ENCODE measurements around the gene MMP25.
A peak's percentile ranks its signal among the peaks of the same experiment; 100 is the strongest.

The MMP25 gene

DNA sequence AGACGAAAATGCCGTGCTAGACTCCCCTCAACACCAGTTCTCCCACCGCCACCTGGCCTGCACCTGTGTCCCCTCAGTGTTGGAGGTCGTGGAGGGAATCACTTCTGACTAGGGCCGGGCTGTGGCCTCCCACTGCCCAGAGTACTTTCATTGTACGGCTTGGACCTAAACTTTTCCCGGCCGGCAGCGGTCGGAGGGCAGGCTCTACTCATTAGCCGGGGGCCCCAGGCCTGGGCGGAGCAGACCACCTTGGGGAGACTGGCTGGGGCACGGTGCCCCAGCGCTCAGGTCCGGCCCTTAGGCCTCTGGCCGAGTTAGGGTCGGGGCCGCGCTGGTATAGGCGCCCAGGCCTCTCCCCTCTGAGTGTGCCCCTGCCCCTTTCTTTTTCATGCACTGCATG lies 29.0 kb upstream of the MMP25 start:
- no peak for DNase-seq (ENCODE audit: low read depth in 2 of 3, low spot score in 1 of 3)

DNA sequence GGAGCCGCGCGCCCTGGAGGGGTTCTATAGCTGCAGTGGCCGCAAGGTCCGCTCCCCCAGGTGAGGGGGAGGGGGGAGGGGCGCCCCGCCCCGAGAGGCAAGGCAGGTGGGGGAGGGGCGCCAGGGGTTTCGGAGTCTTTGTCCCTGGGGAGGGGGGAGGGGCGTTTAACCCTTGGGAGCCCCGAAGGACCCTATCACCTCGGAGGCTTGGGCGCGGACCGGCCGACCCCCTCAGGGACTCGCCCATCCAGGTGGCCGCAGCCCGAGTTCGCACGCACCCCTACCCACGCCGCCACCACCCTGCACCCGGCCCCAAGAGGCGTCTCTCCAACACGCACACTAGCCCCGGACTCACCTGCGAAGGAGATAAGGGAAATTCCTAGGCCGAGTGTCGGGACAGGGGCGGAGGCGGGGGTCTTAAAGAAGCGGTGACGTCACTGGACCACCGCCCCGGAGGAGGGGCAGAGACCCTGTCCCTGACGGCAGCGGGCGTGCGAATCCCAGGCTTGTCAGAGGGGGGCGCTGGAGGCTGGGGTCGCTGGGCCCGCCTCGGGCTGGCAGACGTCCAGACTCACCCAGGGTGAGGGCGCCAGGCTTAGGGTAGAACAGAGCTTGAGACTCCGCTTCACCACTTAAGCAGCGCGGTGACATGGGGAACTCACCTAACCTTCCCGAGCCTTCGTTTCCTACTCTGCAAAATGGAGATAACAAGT lies 28.4 kb upstream of the MMP25 start, which contains the start of gene CLDN6:
Gene CLDN6 (minus strand): TSS at position 390 of the 713 bp plus-strand sequence. CDS start 2,162 bp downstream, outside the sequence.
- DNase-seq (ENCODE audit: low read depth in 2 of 3, low spot score in 1 of 3) = no peak

DNA sequence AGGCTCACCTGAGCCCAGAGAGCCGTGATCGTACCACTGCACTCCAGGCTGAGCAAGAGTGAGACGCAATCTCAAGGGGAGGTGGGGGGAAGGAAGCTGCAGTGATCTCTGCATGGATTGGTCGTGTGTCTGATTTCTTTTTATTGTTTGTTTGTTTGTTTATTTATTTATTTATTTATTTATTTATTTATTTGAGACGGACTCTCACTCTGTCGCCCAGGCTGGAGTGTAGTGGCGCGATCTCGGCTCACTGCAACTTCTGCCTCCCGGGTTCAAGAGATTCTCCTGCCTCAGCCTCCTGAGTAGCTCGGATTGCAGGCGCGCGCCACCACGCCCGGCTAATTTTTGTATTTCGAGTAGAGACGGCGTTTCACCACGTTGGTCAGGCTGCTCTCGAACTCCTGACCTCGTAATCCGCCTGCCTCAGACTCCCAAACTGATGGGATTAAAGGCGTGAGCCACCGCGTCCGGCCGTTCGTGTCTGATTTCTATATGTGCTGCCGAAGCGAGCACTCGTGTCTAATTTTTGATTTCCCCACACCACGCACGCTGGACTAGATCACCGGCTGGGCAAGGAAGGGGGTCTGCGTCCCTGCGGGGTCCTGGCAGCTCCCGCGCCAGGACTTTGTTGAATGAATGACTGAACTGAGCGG lies 26.6 kb upstream of the MMP25 start:
- no peak for DNase-seq (ENCODE audit: low read depth in 2 of 3, low spot score in 1 of 3)

DNA sequence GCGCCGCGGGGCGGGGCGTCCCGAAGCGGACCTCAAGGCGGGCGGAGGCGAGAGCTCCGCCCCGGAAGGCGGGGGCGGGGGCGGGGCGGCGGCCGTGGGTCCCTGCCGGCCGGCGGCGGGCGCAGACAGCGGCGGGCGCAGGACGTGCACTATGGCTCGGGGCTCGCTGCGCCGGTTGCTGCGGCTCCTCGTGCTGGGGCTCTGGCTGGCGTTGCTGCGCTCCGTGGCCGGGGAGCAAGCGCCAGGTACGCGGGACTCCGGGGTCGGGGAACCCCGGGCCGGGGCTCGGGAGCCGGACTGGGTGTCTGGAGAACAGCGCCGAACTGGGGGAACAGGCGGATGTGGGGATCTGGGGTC lies 26.1 kb upstream of the MMP25 start, which contains the start of gene TNFRSF12A:
Gene TNFRSF12A (plus strand): TSS at position 122 of the 357 bp plus-strand sequence. CDS start 30 bp downstream, at position 152.
- peak in 2 of 3 donors; percentile 39 to 62 for DNase-seq (ENCODE audit: low read depth in 2 of 3, low spot score in 1 of 3)

DNA sequence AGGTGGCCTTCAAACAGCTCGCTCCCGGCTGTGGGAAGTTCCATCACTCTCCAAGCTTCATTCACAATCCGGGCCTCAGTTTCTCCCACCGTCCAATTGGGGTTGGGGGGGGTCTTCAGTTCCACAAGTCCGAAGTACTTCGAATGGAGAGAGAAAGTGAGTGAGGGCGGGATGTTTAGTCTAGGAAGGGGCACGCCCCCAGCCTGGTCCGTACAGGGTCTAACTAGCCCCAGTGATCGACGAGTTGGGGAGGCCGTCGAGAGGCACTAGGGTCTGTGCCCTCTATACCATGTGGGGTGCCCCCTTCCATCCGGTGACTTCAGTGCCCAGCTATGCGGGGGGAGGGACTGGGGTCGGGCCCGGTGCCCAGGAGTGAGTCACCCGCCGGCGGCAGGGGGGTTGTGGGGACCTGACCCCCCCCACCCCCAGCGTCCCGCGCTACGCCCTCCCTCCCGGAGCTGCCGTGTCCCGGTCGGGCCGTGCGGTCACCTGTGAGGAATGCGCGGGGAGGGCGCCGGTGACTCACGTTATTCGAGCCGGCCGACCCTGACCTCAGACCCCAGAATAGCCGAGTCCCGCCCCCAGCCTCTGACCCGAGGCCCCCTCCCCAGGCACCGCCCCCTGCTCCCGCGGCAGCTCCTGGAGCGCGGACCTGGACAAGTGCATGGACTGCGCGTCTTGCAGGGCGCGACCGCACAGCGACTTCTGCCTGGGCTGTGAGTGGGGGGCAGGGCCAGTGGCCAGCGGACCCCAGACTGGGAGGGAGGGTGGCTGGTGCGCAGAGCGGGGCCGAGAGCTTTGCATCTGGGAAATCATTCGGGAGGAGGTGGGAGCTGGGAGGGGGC lies 25.5 kb upstream of the MMP25 start:
- no peak for DNase-seq (ENCODE audit: low read depth in 2 of 3, low spot score in 1 of 3)

DNA sequence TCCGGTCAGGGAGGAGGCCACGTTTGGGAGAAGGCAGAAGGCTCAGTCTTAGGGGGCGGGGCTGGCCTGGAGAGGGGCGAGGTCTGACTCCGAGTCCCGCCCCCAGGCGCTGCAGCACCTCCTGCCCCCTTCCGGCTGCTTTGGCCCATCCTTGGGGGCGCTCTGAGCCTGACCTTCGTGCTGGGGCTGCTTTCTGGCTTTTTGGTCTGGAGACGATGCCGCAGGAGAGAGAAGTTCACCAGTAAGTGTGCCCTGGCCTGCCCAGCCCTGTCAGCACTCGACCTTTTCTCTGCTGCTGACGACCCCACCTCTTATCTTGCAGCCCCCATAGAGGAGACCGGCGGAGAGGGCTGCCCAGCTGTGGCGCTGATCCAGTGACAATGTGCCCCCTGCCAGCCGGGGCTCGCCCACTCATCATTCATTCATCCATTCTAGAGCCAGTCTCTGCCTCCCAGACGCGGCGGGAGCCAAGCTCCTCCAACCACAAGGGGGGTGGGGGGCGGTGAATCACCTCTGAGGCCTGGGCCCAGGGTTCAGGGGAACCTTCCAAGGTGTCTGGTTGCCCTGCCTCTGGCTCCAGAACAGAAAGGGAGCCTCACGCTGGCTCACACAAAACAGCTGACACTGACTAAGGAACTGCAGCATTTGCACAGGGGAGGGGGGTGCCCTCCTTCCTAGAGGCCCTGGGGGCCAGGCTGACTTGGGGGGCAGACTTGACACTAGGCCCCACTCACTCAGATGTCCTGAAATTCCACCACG lies 24.7 kb upstream of the MMP25 start:
- DNase-seq (ENCODE audit: low read depth in 2 of 3, low spot score in 1 of 3) = peak; percentile 78 to 86 (median 81)

DNA sequence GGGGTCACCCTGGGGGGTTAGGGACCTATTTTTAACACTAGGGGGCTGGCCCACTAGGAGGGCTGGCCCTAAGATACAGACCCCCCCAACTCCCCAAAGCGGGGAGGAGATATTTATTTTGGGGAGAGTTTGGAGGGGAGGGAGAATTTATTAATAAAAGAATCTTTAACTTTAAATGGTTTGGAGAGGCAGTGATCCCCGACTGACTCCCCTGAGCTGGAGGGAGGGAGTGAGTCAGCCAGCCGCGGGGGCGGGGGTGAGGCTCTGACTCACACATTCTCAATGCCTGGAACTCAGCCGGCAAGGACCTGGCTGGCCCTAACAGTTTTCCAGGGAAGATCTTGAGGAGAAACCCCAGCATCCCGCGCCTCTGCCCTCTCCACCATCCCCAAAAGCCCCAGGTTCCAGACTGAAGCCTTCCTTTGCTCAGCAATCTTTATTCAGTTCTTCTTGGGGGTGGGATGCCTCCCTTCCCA lies 24.1 kb upstream of the MMP25 start:
- peak; percentile 84 to 88 (median 87) for DNase-seq (ENCODE audit: low read depth in 2 of 3, low spot score in 1 of 3)

DNA sequence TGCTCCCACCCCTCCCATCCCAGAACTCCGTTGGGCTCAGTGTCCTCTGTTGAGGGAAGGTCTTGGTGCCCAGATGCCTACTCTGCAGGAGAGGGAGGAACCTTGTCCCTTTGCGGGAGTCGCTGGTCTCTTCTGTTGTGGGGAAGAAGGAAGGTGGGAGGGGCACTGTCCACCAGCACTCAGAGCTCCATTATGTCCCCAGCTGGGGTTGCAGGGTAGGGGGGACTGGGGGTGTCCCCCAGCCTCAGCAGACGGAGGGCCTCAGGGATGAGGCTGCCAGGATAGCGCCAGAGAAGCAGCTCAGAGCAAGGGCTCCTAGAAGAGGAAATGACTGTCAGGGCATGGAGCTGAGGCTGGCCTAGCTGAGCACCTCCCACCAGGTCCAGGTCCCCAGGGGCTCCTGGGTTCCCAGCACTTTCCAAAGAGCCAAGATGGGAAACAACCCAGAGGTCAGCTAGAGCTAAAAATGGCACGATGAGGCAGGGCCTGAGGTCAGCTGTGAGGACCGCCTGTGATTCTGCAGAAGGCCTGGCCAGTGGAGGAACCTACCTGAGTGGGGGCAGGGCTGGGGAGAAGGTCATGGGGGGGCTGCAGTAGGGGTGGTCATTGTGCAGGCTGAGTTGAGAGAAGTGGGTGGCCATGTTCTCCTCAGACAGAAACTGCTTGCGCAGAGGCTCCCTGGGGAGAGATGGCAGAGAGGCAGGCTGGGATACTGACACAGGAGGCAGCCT lies 23.5 kb upstream of the MMP25 start:
- DNase-seq (ENCODE audit: low read depth in 2 of 3, low spot score in 1 of 3) = no peak

DNA sequence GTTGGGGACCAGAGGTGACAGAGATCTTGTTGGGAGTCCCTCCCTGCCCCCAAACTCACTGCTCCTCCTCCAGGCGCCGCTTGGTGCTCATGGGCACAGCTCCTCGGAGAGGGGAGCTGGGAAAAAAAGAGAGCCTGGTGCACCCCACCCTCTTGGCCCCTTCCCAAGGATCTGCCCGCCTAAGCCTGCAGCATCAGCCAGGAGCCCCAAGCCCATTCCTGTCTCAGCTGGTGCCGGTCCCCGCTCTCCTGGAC lies 23.0 kb upstream of the MMP25 start:
- no peak for DNase-seq (ENCODE audit: low read depth in 2 of 3, low spot score in 1 of 3)

DNA sequence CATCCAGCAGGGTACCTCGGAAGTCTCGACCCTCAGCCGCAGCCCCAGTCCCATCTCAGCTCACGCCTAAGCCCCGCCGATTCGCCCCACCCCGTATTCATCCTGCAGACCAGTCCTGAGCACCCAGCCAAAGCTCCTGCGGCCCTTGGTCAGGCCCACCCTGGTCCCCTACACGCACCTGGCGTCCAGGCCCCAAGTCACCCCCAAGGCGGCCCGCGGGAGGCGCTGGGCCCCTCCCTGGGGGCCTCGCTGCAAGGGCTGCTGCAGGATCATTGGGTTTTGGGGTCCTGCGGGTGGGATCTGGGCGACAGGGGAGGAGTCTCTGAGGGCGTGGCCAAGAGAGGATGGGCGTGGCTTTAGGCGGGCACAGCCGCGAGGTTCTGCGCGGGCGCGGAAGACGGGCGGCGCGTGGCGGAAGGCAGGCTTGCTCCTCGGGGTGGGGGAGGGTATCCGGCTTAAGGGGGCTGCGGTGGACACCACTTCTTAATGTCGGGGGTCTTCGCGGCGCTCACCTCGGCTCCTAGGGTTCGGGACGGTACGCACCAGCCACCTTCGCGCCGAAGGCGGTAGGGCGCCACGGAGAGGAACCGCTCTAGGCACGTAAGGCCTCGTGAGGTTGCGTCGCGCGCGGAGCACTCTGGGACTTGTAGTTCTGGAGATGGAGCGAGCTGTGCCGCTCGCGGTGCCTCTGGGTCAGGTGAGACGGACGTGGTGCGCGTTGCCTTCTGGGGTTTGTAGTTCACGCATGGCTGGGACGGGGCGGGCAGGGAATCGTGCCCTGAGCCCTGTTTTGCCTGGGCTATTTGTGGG lies 22.5 kb upstream of the MMP25 start, which contains the start of the genes HCFC1R1 and THOC6:
Gene HCFC1R1 (minus strand): TSS at position 274 of the 810 bp plus-strand sequence. CDS start 1 bp downstream, at position 273.
Gene THOC6 (plus strand): TSS at position 367 of the 810 bp plus-strand sequence. CDS start 292 bp downstream, at position 659.
- peak; percentile 94 to 95 (median 94) for DNase-seq (ENCODE audit: low read depth in 2 of 3, low spot score in 1 of 3)

DNA sequence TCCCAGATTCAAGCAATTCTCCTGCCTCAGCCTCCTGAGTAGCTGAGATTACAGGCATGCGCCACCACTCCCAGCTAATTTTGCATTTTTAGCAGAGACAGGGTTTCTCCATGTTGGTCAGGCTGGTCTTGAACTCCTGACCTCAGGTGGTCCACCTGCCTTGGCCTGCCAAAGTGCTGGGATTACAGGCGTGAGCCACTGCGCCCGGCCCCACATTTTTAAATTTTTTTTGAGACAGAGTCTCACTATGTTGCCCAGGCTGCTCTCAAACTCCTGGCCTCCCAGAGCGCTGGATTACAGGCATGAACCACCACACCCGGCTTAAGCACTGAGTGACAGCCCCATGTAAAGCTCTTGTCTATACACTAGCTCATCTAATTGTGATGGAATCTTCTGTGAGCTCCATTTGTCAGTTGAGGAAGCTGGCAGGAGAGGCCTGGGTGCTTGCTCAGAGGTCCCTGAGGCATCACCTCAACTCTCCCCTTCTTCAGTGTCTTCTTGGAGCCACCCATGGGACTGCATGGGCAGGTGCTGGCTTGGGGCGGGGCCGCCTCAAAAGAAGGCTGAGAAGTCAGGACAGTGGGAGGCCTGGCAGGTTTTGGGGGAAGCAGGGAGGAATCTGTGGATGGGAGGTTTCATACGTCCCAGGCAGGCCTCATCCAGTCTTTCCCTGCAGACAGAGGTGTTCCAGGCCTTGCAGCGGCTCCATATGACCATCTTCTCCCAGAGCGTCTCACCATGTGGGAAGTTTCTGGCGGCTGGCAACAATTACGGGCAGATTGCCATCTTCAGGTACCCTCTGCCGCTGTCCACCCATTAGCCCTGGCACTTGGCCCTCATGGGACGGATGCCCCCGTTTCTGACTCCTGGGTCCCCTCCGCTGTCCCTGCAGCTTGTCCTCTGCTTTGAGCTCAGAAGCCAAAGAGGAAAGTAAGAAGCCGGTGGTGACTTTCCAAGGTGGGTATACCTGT lies 21.0 kb upstream of the MMP25 start:
- DNase-seq (ENCODE audit: low read depth in 2 of 3, low spot score in 1 of 3) = no peak

DNA sequence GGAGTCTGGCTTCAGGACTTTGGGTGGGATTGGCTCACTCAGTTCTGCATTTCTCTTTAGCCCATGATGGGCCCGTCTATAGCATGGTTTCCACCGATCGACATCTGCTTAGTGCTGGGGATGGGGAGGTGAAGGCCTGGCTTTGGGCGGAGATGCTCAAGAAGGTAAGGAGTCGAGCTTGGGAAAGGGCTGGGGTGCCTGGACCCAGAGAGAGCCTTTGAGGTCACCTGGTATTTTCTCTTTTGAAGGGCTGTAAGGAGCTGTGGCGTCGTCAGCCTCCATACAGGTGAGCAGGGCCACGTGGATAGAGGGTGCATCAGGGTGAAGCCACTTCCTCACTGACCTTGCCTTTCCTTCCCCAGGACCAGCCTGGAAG lies 20.4 kb upstream of the MMP25 start:
- no peak for DNase-seq (ENCODE audit: low read depth in 2 of 3, low spot score in 1 of 3)

DNA sequence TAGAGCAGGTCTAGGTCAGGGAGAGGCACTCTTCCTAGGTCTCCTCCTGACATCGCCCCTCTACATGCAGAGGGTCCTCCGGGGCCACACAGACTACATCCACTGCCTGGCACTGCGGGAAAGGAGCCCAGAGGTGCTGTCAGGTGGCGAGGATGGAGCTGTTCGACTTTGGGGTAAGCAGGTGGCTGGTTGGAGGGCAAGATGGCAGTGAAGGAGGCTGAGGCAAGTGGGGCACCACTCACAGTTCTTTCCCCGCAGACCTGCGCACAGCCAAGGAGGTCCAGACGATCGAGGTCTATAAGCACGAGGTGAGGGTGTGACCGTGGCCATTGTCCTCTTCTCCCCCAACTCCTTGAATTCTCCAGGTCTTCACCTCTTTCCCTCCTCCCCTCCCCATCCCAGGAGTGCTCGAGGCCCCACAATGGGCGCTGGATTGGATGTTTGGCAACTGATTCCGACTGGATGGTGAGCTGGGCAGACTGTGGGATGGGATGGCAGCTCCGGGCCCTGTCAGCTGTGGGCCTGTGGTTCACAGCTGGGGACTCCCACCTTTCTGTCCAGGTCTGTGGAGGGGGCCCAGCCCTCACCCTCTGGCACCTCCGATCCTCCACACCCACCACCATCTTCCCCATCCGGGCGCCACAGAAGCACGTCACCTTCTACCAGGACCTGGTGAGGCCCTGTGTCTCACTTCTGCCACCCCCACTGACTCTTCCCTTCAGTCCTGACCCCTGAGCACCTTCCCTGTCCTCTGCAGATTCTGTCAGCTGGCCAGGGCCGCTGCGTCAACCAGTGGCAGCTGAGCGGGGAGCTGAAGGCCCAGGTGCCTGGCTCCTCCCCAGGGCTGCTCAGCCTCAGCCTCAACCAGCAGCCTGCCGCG lies 19.5 kb upstream of the MMP25 start:
- no peak for DNase-seq (ENCODE audit: low read depth in 2 of 3, low spot score in 1 of 3)

DNA sequence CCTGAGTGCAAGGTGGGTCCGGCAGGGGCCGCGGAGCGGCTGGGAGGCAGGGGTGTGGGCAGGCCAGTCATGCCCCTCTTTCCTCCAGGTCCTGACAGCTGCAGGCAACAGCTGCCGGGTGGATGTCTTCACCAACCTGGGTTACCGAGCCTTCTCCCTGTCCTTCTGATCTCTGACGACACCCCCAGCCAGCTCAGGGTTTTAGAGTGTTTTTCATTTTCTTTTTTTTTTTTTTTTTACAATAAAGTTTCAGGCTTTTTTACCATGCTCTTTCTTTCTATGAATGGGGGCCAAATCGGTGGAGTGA lies 18.9 kb upstream of the MMP25 start:
- no peak for DNase-seq (ENCODE audit: low read depth in 2 of 3, low spot score in 1 of 3)

DNA sequence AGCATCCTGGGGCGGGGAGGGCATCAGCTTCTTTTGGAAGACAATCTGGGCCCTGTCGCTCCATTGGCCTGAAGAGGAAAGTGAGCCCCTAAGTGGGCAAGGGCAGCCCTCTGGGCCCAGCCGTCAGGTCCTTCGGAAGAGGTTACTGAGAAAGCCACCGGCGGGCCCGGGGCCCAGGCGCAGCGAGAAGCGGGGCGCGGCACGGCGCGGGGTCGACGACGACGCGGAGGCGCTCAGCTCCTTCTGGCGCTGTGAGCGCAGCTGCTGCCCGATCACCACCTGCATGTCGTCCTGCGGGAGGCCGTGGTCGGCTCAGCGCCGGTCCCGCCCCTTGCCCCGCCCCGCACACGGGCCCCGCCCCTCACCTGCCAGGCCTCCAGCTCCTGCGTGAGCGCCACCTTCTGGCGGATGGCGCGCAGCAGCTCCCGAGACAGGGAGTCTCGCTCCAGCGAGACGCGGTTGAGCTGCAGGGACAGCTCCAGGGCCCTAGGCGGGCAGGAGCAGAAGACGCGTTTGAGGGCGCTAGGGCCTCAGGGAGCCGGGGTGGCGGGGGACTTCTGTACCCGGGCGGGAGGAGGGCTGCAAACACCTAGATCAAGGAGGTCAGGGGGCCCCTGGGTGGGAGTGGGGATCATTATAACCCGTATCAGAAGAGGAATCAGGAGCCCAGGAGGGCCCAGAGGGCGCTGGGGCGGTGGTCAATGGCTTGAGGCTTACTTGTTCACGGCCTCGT lies 18.2 kb upstream of the MMP25 start:
- DNase-seq (ENCODE audit: low read depth in 2 of 3, low spot score in 1 of 3) = peak; percentile 83 to 88 (median 85)

DNA sequence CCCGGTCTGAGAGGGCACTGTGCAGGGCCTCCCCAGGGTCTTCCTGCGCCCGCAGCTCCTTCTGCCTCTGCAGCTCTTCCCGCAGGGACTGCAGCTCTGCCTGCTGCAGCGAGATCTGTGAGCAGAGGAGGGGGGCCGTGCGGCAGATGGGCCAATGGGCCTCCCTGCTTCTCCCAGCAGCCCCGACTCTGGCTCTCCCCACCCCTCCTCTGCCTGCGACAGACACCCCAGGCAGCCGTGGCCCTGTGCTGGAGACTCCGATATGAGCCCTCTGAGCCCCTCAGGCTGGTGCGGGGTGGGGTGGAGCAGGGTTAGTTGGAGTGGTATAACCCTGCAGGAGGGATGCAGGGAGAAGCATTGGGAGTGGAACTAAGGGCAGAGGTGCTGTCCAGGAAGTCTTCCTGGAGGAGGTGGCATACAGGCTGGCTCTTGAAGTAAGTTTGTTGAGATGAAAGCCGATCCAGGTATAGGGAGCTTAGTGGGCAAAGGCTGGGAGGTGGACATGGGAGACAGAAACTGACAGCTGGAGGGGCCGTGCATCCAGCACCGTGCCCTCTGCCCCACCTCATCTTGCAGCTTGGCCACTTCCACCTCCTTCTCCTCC lies 17.5 kb upstream of the MMP25 start:
- DNase-seq (ENCODE audit: low read depth in 2 of 3, low spot score in 1 of 3) = no peak
